Stomach smooth muscle (tissue), 2 donors: ENCODE measurements around the gene MPC2.
"Not testable (repeated sequence)": the region's sequence is repeated elsewhere in the genome, so short reads cannot be mapped to it uniquely, and the experiment has no call there.

ENCODE experiments used
- H3K27ac ChIP-seq: one replicate; pipeline ENCODE4 v1.7.0; 2013; ENCODE audit warnings: mild to moderate bottlenecking, low read length, inconsistent platforms
- H3K27me3 ChIP-seq, 2 donors: one replicate each; pipeline ENCODE4 v1.7.0; 2013; ENCODE audit warnings: low read length in 2 of 2; ENCODE audit not compliant: insufficient read depth in 2 of 2, control insufficient read depth in 1 of 2
- H3K36me3 ChIP-seq, 2 donors: one replicate each; pipeline ENCODE4 v1.7.0; 2013; ENCODE audit warnings: low read length in 2 of 2; ENCODE audit not compliant: control insufficient read depth in 2 of 2, insufficient read depth in 2 of 2
- H3K4me1 ChIP-seq: one replicate; pipeline ENCODE4 v1.7.0; 2013; ENCODE audit warnings: low read length; ENCODE audit not compliant: control insufficient read depth, insufficient read depth
- H3K4me3 ChIP-seq, 2 donors: one replicate each; pipeline ENCODE4 v1.7.0; 2013; ENCODE audit warnings: low read length in 2 of 2
- H3K9ac ChIP-seq, 2 donors: one replicate each; pipeline ENCODE4 v1.7.0; 2013; ENCODE audit warnings: low read length in 2 of 2, mild to moderate bottlenecking in 1 of 2
- H3K9me3 ChIP-seq, 2 donors: one replicate each; pipeline ENCODE4 v1.7.0; 2013; ENCODE audit warnings: low read length in 2 of 2; ENCODE audit not compliant: control insufficient read depth in 2 of 2
- donor health status: healthy.
- donor health status: Pancreatic carcinoma.

MPC2 gene

DNA sequence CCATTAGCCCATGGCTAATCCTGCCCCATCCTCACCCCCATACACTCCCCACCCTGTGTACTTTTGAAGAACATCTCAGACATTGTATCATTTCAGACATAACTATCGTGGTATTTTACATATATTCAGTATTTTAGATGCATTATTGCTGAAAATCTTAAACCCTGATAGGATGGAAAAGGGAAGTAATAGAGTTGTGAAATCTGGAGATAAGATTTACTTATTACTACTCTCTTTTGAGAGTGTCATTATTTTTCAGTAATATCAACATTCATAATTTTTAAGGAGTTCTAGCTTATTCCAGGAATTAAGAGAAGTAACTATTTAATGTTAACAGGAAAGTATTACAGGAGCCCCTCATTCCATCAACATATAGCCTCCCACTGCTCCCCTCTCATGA, 57.4 kb downstream of the MPC2 start:
- Histone ChIP-seq H3K36me3 (no peaks in the 10 kb centered on the region), H3K27ac (no peak overlapping the region), H3K4me3 (no peak overlapping the region), H3K27me3 (no peaks in the 10 kb centered on the region), H3K9me3 (no peaks in the 10 kb centered on the region), H3K9ac (no peak overlapping the region), H3K4me1 (no peaks in the 10 kb centered on the region)

DNA sequence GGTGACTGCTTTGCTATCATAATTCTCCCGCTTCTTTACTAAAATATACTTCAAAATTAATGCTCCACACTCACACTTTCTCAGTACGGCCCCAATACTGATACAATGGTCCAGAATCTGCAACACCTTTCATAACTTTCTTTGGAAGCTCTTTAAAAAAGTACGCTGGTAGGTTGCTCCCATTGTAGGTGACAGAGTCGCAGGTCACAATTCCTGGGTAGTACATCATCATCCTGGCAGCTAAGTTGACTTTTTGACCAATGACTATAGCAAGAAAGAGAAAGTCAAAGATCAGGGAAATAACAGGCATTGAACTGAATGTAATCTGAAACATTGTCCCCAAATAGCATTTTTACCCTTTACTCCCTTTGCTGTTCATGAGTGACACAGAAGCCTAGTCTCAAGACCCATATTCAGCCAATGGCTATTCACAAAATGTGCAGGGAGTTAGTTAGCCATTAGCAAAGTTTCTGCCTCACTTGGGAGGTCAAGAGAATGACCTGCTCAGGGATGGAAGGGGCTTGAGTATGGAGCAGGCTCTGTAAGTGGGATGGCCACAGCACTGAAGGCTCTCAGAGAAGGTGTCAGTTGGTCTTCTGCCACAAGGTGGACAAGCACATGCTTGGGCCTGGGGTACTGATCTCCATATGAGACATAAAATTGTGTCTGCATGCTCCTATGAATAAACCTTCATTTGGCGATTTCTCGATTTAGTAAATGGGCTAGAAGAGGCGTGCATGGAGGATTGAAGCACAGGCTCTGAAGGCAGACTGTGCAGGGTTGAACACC, 58.3 kb downstream of the MPC2 start:
- Histone ChIP-seq H3K27me3 (no peaks in the 10 kb centered on the region), H3K9ac (no peak overlapping the region), H3K9me3 (no peaks in the 10 kb centered on the region), H3K27ac (no peak overlapping the region), H3K36me3 (no peaks in the 10 kb centered on the region), H3K4me3 (no peak overlapping the region), H3K4me1 (no peaks in the 10 kb centered on the region)

DNA sequence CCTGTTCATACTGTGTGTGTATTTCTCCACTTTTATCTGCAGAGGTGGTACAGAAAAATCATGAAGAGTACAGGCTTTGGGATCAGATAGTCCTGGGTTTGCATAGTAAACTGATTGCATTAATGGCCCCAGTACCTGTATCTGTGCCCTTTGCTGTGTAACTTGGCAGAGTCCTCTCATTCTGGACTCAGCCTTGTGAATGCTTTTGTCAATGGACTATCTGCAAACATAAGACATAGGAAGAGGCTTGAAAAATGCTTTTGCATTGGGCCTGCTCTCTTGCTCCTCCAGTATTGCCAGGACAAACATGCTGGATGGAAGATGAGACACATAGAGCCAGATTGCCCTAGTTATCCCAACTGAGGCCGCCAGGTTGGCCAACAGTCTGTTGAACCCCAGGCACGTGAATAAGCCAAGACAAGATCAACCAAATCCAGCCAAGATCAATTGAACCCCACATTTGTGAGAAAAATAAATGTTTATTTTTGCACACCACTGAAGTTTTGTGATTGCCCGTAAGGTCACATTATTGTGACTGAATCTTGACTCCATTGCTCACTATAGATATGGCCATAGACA, 60.2 kb downstream of the MPC2 start:
- H3K9ac ChIP-seq, result no peak overlapping the region
- H3K4me3 ChIP-seq, result no peak overlapping the region
- H3K27me3 ChIP-seq, result no peaks in the 10 kb centered on the region
- no peaks in the 10 kb centered on the region for H3K9me3 ChIP-seq
- no peaks in the 10 kb centered on the region for H3K36me3 ChIP-seq
- no peak overlapping the region for H3K27ac ChIP-seq
- H3K4me1 ChIP-seq, result no peaks in the 10 kb centered on the region

DNA sequence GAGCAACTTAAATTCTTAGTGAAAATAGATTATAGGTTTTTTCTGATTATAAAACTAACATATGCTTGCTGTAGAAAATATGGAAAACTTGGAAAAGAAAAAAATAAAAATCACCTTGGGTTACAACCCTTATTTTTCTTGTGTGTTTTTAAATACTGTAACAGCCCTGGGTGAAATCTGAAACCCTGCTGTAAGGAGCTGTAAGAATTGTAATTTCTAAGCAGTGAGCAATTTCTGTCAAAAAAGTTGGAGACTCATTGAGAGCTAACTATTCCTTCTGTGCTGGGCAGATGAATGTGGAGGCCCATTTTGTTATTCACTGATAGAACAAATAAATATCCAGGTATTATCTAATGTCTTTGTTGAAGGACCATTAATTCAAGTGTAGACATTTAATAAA, 65.5 kb downstream of the MPC2 start:
- Histone ChIP-seq H3K27ac (no peak overlapping the region), H3K9me3 (no peaks in the 10 kb centered on the region), H3K9ac (no peak overlapping the region), H3K4me3 (no peak overlapping the region), H3K27me3 (no peaks in the 10 kb centered on the region), H3K4me1 (no peaks in the 10 kb centered on the region), H3K36me3 (no peaks in the 10 kb centered on the region)

DNA sequence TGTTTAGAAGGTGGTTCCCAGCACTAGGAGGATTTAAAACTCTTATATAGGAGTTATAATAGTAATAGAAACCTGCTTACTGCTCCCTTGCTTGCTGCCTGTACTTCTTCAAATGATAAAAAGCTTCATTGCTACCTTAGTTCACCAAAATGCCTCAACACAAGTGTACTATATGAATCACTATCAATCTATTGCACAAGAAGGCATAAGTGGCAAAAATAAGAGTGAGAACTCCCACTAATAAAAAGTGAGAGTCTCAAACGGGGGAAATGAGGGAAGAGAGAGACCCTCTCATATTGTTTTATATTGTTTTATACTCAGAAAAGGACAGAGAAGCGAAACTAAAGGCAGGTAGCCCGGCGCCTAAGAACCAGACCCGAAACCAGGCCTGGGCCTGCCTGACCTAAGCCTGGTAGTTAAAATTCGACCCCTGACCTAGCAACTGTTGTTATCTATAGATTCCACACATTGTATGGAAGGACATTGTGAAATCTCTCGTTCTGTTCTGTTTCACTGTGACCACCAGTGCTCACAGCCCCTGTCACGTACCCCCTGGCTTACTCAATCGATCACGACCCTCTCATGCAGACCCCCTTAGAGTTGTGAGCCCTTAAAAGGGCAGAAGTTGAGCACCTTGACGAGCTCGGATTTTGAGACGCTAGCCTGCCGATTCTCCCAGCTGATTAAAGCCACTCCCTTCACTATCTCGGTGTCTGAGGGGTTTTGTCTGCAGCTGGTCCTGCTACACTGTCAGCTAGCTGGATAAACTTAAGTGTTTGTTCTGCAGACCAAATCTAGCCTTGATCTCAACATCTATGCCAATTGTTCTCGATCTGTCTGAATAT, 67.5 kb downstream of the MPC2 start:
- not testable (repeated sequence) for H3K36me3 ChIP-seq, H3K4me3 ChIP-seq, H3K4me1 ChIP-seq, H3K27me3 ChIP-seq, H3K9ac ChIP-seq, H3K27ac ChIP-seq, H3K9me3 ChIP-seq

DNA sequence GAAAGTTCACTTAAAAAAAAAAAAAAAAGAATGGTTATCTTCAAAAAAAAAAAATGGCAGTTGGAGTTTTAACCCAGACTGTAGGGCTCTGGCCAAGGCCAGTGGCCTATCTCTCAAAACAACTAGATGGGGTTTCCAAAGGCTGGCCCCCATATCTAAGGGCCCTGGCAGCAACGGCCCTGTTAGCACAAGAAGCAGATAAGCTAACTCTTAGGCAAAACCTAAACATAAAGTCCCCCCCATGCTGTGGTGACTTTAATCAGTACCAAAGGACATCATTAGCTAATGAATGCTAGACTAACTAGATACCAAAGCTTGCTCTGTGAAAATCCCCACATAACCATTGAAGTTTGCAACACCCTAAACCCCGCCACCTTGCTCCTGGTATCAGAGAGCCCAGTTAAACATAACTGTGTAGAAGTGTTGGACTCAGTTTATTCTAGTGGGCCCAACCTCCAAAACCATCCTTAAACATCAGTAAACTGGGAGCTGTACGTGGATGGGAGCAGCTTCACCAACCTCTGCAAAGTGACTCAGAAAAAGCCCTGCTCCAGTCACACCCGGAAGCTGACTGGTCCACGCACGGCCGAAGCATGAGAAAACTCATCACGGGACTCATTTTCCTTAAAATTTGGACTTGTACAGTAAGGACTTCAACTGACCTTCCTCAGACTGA, 70.0 kb downstream of the MPC2 start:
- not testable (repeated sequence) for H3K4me3 ChIP-seq, H3K4me1 ChIP-seq

More for the DNA sequence above, 70.0 kb downstream of the MPC2 start:
- H3K9ac ChIP-seq, H3K27ac ChIP-seq, H3K36me3 ChIP-seq, H3K27me3 ChIP-seq, H3K9me3 ChIP-seq: not testable (repeated sequence)
